ENCODE measurements around the gene SPEF2. TPM values are rescaled to one million over a fixed set of nuclear protein-coding genes. Genes with fewer than 3 reads are reported as not detected.

The SPEF2 gene
- total RNA-seq, 4 donors from 2014 or later, result 0.49 to 2.8 (median 1.8) TPM

DNA sequence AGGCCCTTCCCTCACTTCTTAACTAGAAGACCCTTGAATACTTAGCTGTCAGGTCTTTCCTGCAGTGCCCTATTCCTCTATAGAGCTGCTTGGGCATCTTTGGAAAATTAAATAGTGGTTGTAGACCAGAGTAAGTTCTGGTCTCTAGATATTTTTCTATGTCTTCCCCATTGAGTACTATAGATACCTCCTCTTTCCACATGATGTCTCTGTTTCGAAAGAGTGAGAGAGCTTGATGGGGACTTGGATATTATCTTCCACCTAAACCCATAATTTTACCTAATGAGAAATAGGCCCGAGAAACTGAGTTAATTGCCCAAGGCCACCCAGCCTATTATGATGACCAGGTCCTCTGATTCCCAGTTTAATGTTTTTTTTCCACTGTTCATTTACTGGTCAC, 40.2 kb downstream of the SPEF2 start:
- 91 to 94% methylated on average over 2 of the region's 2 CpGs for WGBS, 2 donors
- TF ChIP-seq, protein P1, sequence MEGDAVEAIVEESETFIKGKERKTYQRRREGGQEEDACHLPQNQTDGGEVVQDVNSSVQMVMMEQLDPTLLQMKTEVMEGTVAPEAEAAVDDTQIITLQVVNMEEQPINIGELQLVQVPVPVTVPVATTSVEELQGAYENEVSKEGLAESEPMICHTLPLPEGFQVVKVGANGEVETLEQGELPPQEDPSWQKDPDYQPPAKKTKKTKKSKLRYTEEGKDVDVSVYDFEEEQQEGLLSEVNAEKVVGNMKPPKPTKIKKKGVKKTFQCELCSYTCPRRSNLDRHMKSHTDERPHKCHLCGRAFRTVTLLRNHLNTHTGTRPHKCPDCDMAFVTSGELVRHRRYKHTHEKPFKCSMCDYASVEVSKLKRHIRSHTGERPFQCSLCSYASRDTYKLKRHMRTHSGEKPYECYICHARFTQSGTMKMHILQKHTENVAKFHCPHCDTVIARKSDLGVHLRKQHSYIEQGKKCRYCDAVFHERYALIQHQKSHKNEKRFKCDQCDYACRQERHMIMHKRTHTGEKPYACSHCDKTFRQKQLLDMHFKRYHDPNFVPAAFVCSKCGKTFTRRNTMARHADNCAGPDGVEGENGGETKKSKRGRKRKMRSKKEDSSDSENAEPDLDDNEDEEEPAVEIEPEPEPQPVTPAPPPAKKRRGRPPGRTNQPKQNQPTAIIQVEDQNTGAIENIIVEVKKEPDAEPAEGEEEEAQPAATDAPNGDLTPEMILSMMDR (IDR thresholded peaks at IDR 0.05), result no peak
- TF ChIP-seq POLR2A (IDR thresholded peaks at IDR 0.05), result no peak
- no peak for DNase-seq (ENCODE audit: low spot score in 2 of 2)
- no peak overlapping the region for H3K4me3 ChIP-seq (ENCODE audit: low read depth, poor library complexity, severe bottlenecking)
- intact Hi-C loops (cut with DNase I; ENCODE audit: low total_unique reads), result loop anchor here (10.0 kb wide), 1 partner anchor 267 kb away; no protein-coding TSS in a partner anchor

DNA sequence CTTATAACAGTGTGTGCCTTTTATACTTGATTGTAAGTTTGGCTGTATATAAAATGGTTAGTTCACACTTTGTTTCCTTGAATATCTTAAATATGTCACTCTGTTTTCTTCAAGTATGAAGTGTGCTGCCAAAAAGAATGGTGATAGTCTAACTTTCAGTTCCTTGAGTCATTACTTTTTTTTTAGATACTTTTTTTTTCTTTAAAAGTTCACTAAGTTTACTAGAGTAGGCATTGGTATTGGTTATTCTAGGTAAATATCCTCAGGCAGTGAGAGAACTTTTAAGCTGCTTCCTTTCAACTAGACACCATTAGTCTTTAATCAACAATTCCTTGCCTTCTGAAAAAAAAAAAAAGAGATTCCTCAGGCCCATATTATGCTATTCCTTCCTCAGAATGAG, 41.9 kb downstream of the SPEF2 start:
- intact Hi-C loops (cut with DNase I; ENCODE audit: low total_unique reads), result loop anchor here (10.0 kb wide), 1 partner anchor 265 kb away; no protein-coding TSS in a partner anchor
- no peak for DNase-seq (ENCODE audit: low spot score in 2 of 2)
- TF ChIP-seq, protein P1 (IDR thresholded peaks at IDR 0.05), result no peak
- no peak for TF ChIP-seq POLR2A (IDR thresholded peaks at IDR 0.05)
- H3K4me3 ChIP-seq (ENCODE audit: low read depth, poor library complexity, severe bottlenecking), result no peak overlapping the region

GRCh38 chr5:35660451-35660850, 42.8 kb downstream of the SPEF2 start:
- intact Hi-C loops (cut with DNase I; ENCODE audit: low total_unique reads), result no loop called here

GRCh38 chr5:35664584-35664983, 46.9 kb downstream of the SPEF2 start:
- intact Hi-C loops (cut with DNase I; ENCODE audit: low total_unique reads), result no loop called here
- H3K4me3 ChIP-seq (ENCODE audit: low read depth, poor library complexity, severe bottlenecking), result no peak overlapping the region
- no peak for DNase-seq (ENCODE audit: low spot score in 2 of 2)
- 77 to 79% methylated on average over 4 of the region's 4 CpGs for WGBS, 2 donors
- no peak for TF ChIP-seq POLR2A (IDR thresholded peaks at IDR 0.05)
- TF ChIP-seq, protein P1 (IDR thresholded peaks at IDR 0.05), result no peak

More at GRCh38 chr5:35660451-35660850, 42.8 kb downstream of the SPEF2 start:
- 97 to 100% methylated on average over 1 of the region's 1 CpG for WGBS, 2 donors
- no peak overlapping the region for H3K4me3 ChIP-seq (ENCODE audit: low read depth, poor library complexity, severe bottlenecking)
- DNase-seq (ENCODE audit: low spot score in 2 of 2), result no peak
- TF ChIP-seq, protein P1 (IDR thresholded peaks at IDR 0.05), result no peak
- no peak for TF ChIP-seq POLR2A (IDR thresholded peaks at IDR 0.05)

- no peak for TF ChIP-seq POLR2A (IDR thresholded peaks at IDR 0.05)
- TF ChIP-seq, protein P1 (IDR thresholded peaks at IDR 0.05), result no peak
- DNase-seq (ENCODE audit: low spot score in 2 of 2), result no peak
- no peak overlapping the region for H3K4me3 ChIP-seq (ENCODE audit: low read depth, poor library complexity, severe bottlenecking)
- intact Hi-C loops (cut with DNase I; ENCODE audit: low total_unique reads), result no loop called here
- WGBS, 2 donors, result 52 to 59% methylated on average over 4 of the region's 4 CpGs
Observed at GRCh38 chr5:35665096-35665495, 47.4 kb downstream of the SPEF2 start.

DNA sequence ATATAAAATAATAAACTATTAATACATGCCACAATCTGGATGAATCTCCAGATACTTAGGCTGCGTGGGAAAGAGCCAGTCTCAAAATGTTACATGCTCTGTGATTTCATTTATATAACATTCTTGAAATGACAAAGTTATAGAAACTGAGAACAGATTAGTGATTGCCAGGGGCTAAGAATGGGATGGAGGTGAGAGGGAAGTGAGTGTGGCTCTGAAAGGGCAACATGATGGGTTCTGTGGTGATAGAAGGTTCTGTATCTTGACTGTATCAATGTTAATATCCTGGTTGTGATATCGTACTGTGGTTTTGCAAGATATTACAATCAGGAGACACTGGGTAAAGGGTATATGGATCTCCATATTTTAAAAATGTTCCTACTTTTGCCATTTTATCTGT, 50.7 kb downstream of the SPEF2 start:
- no peak overlapping the region for H3K4me3 ChIP-seq (ENCODE audit: low read depth, poor library complexity, severe bottlenecking)
- intact Hi-C loops (cut with DNase I; ENCODE audit: low total_unique reads), result no loop called here
- TF ChIP-seq, protein P1 (IDR thresholded peaks at IDR 0.05), result no peak
- no peak for TF ChIP-seq POLR2A (IDR thresholded peaks at IDR 0.05)
- DNase-seq (ENCODE audit: low spot score in 2 of 2), result no peak
- WGBS, 2 donors, result 89 to 94% methylated on average over 2 of the region's 2 CpGs
